GM23338 (cell line): ENCODE data around the gene CYP4F22. TPM values are rescaled to one million over a fixed set of nuclear protein-coding genes. Genes with fewer than 3 reads are reported as not detected.
"Not testable (repeated sequence)": the region's sequence is repeated elsewhere in the genome, so short reads cannot be mapped to it uniquely, and the experiment has no call there.

Experiments
- ATAC-seq: fragments of 200-7000 bp; cut with Tn5 transposase; 3 replicates; pipeline ENCODE4 v1.9.1; 2020
- DNase-seq: peaks from one replicate; pipeline ENCODE4 v3.0.0-alpha.2; 2015; ENCODE audit warnings: low spot score
- H2AFZ ChIP-seq: fragments of 200-600 bp; sonication (generic); 2 replicates; pipeline ENCODE4 v1.8.0; 2016; ENCODE audit warnings: antibody characterized with exemption, mild to moderate bottlenecking, moderate library complexity
- H3F3A ChIP-seq: fragments of 200-600 bp; sonication (generic); replicated peaks from 2 replicates; pipeline ENCODE4 v1.8.0; 2017; ENCODE audit warnings: antibody characterized with exemption, mixed run types, low read depth
- H3K27ac ChIP-seq: fragments of 200-600 bp; sonication (generic); 2 replicates; pipeline ENCODE4 v1.6.1; 2016; ENCODE audit warnings: low read depth
- H3K27me3 ChIP-seq: fragments of 200-600 bp; sonication (generic); 2 replicates; pipeline ENCODE4 v1.8.0; 2016; ENCODE audit warnings: mild to moderate bottlenecking, mixed run types, moderate library complexity; ENCODE audit not compliant: insufficient read depth
- H3K36me3 ChIP-seq: fragments of 200-600 bp; sonication (generic); 2 replicates; pipeline ENCODE4 v1.8.0; 2016; ENCODE audit warnings: mild to moderate bottlenecking; ENCODE audit not compliant: insufficient read depth
- H3K4me1 ChIP-seq: fragments of 200-600 bp; sonication (generic); 2 replicates; pipeline ENCODE4 v1.8.0; 2016; ENCODE audit warnings: mild to moderate bottlenecking, moderate library complexity; ENCODE audit not compliant: insufficient read depth
- H3K4me2 ChIP-seq: fragments of 200-600 bp; sonication (generic); 2 replicates; pipeline ENCODE4 v1.7.1; 2017; ENCODE audit warnings: mixed run types
- H3K4me3 ChIP-seq: fragments of 200-600 bp; sonication (generic); 2 replicates; pipeline ENCODE4 v1.6.1; 2016; ENCODE audit warnings: mixed run types
- H3K79me2 ChIP-seq: fragments of 200-600 bp; sonication (generic); replicated peaks from 2 replicates; pipeline ENCODE4 v1.8.0; 2017; ENCODE audit warnings: mild to moderate bottlenecking; ENCODE audit not compliant: insufficient read depth
- H3K9me2 ChIP-seq: fragments of 200-600 bp; sonication (generic); 2 replicates; pipeline ENCODE4 v1.8.0; 2017; ENCODE audit not compliant: insufficient read depth
- H4K20me1 ChIP-seq: fragments of 200-600 bp; sonication (generic); replicated peaks from 2 replicates; pipeline ENCODE4 v1.8.0; 2017; ENCODE audit warnings: mild to moderate bottlenecking; ENCODE audit not compliant: insufficient read depth
- H3K27ac Mint-ChIP-seq: 2 replicates; pipeline ENCODE4 v1.8.0; 2020; ENCODE audit warnings: inconsistent platforms, mild to moderate bottlenecking, moderate library complexity, mixed read lengths
- H3K27me3 Mint-ChIP-seq: 3 replicates; pipeline ENCODE4 v1.8.0; 2022; ENCODE audit warnings: low read depth, mild to moderate bottlenecking, moderate library complexity, mixed read lengths, inconsistent platforms; ENCODE audit not compliant: insufficient read depth, poor library complexity
- H3K36me3 Mint-ChIP-seq: 3 replicates; pipeline ENCODE4 v1.8.0; 2021; ENCODE audit warnings: low read depth, mild to moderate bottlenecking, inconsistent platforms, moderate library complexity, mixed read lengths
- H3K4me1 Mint-ChIP-seq: 3 replicates; pipeline ENCODE4 v1.8.0; 2020; ENCODE audit warnings: mild to moderate bottlenecking, inconsistent platforms, mixed read lengths
- H3K4me3 Mint-ChIP-seq: 3 replicates; pipeline ENCODE4 v1.8.0; 2021; ENCODE audit warnings: moderate library complexity, mild to moderate bottlenecking, inconsistent platforms, mixed read lengths
- H3K9me3 Mint-ChIP-seq: 3 replicates; pipeline ENCODE4 v1.8.0; 2020; ENCODE audit warnings: moderate library complexity, mild to moderate bottlenecking, inconsistent platforms, mixed read lengths
- CREB1 ChIP-seq: fragments of 250-450 bp; sonication (Bioruptor Pico); IDR thresholded peaks from 2 replicates; pipeline ENCODE4 v1.5.0; 2020; ENCODE audit warnings: low read depth, mild to moderate bottlenecking, moderate library complexity
- CTCF ChIP-seq, 2 experiments: fragments of 200-600 bp in 1 of 2; sonication (generic) in 1 of 2; conservative IDR thresholded peaks; 2 replicates each; pipeline versions ENCODE4 v1.5.1 to v1.6.1; 2016 to 2017; ENCODE audit warnings: antibody characterized with exemption in 2 of 2, low read depth in 2 of 2, mild to moderate bottlenecking in 2 of 2, moderate library complexity in 1 of 2
- ETS1 ChIP-seq: IDR thresholded peaks from 2 replicates; pipeline ENCODE4 v1.6.1; 2016; ENCODE audit warnings: antibody characterized with exemption
- JUNB ChIP-seq: IDR thresholded peaks from one replicate; pipeline ENCODE4 v1.6.1; 2016; ENCODE audit warnings: antibody characterized with exemption; ENCODE audit not compliant: unreplicated experiment
- REST ChIP-seq: IDR thresholded peaks from one replicate; pipeline ENCODE4 v1.6.1; 2018; ENCODE audit warnings: antibody characterized with exemption; ENCODE audit not compliant: unreplicated experiment
- STAT1 ChIP-seq: IDR thresholded peaks from one replicate; pipeline ENCODE4 v1.6.1; 2016; ENCODE audit warnings: antibody characterized with exemption; ENCODE audit not compliant: unreplicated experiment
- ZNF462 ChIP-seq: fragments of 250-450 bp; sonication (Bioruptor Pico); IDR thresholded peaks from 2 replicates; pipeline ENCODE4 v1.5.0; 2020; ENCODE audit warnings: mild to moderate bottlenecking, moderate library complexity
- polyA plus RNA-seq: library from polyadenylated mRNA; unstranded; fragments of >200 nt; fragmentation: Nextera tagmentation; extraction: Ambion mirVana; gene quantifications from 2 replicates; pipeline ENCODE4 v1.2.1, GENCODE V29; 2016
- total RNA-seq: library from RNA; depleted of rRNA; stranded (reverse); fragments of >200 nt; shearing (Covaris generic); gene quantifications from 2 replicates; pipeline ENCODE4 v1.2.3, GENCODE V29; 2014

CYP4F22 gene
- total and polyA plus RNA-seq, 2 experiments from 2014 or later, result 0.24 to 1.5 TPM

- TF ChIP-seq ZNF462, result no peak
- TF ChIP-seq STAT1, result no peak
- TF ChIP-seq JUNB, result no peak
- TF ChIP-seq REST, result no peak
- no peak for TF ChIP-seq CTCF (conservative IDR thresholded peaks at IDR 0.05; ENCODE audit: low read depth in 2 of 2)
- no peak for TF ChIP-seq CREB1 (CRISPR knock-in tag)
- no peak for TF ChIP-seq ETS1
Measured at GRCh38 chr19:15532779-15533521, 24.6 kb downstream of the CYP4F22 start (continued).

GRCh38 chr19:15533522-15533830 is 25.2 kb downstream of the CYP4F22 start:
- H3K27me3 Mint-ChIP-seq, H2AFZ ChIP-seq, H3K27ac Mint-ChIP-seq, H3F3A ChIP-seq, H3K36me3 ChIP-seq, H3K4me3 Mint-ChIP-seq, H3K79me2 ChIP-seq, ATAC-seq, H3K4me1 Mint-ChIP-seq, H3K4me3 ChIP-seq, H3K9me2 ChIP-seq, H3K4me2 ChIP-seq, H4K20me1 ChIP-seq, H3K27ac ChIP-seq, DNase-seq, H3K4me1 ChIP-seq, H3K27me3 ChIP-seq: not testable (repeated sequence)
- Mint-ChIP-seq H3K9me3 (peaks cover 95% of the 10 kb centered on the region), H3K36me3 (peaks cover 29% of the 10 kb centered on the region)
